GM12891 (cell line): ENCODE data around the gene RAB29.

Experiments
- POLR2A ChIP-seq: IDR thresholded peaks from 2 replicates; pipeline ENCODE4 v1.6.1; 2011; ENCODE audit warnings: low read depth, low read length, control low read depth
- POLR2AphosphoS5 ChIP-seq: IDR thresholded peaks from 2 replicates; pipeline ENCODE4 v1.6.1; 2011; ENCODE audit warnings: low read depth, low read length, control low read depth
- SPI1 ChIP-seq: IDR thresholded peaks from 2 replicates; pipeline ENCODE4 v1.6.1; 2011; ENCODE audit warnings: low read depth, low read length, control low read depth
- TAF1 ChIP-seq: IDR thresholded peaks from 2 replicates; pipeline ENCODE4 v1.6.1; 2011; ENCODE audit warnings: low read depth, low read length, control low read depth

DNA sequence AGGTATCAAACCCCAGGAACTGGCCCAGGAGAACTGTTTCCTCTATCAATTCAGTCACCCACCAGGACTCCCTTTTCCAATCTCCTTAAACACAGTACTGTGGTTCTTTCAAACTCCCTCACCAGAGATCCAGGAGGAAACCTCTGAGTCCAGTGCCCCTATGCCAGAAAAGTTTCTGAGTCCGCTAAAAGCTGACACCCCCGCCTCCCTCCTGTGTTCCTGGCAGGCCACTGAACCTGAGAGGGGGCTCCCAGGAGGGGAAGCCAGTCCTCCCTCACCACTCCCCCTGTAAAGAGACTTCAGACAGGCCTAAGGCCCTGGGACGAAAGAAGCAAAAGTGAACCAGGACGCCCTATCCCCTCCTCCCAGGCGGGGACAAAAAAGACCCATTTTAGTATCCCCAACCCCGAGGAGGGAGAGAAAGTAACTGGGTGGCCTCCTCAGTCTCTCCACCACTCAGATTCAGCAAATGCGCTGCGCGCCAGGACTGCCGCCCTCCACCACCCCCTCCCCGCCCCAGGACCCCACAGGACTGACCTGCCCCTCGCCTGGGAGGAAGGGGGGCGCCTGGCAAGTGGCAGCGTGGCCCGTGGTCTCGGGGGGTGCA is 37.1 kb upstream of the RAB29 start:
- TF ChIP-seq POLR2A (no peak), POLR2AphosphoS5 (no peak), SPI1 (no peak), TAF1 (no peak)
